NCI-H226 (cell line): ENCODE measurements around the gene TBC1D16.
"Not testable (repeated sequence)": the region's sequence is repeated elsewhere in the genome, so short reads cannot be mapped to it uniquely, and the experiment has no call there.

ENCODE experiments used
- DNase-seq: peaks from one replicate; pipeline ENCODE4 v3.0.0-alpha.2; 2015

Gene TBC1D16

GRCh38 chr17:80050706-80051105, 15.0 kb upstream of the TBC1D16 start:
- DNase-seq, result no peak

DNA sequence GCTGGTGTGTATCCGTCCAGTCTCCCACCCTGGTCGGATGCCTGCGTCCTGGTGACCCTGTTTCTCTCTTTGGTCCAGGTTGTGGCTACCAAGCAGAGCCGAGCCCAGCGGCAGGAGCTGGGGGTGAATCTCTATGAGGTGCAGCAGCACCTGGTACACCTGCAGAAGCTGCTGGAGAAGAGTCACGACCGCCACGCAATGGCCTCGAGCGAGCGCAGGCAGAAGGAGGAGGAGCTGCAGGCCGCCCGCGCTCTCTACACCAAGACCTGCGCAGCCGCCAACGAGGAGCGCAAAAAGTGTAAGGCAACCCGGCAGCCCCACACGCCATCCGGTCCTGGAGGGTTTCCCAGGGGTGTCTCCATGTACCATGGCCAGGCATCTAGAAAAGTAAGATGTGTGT, 14.3 kb upstream of the TBC1D16 start:
- DNase-seq, result no peak

- no peak for DNase-seq
These were observed 11.5 kb upstream of the TBC1D16 start for GRCh38 chr17:80047176-80047575.

DNA sequence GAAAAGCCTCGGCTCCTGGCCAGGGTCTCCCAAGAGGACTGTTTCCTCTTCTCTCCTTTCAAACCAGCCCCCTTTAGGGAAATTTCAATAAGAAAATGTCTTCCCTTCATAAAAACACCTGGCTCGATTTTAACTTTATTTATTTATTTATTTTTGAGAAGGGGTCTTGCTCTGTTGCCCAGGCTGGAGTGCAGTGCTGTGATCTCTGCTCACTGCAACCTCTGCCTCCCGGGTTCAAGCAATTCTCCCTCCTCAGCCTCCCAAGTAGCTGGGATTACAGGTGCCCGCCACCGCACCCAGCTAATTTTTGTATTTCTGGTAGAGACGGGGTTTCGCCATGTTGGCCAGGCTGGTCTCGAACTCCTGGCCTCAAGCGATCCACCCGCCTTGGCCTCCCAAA, 11.0 kb upstream of the TBC1D16 start:
- not testable (repeated sequence) for DNase-seq

- DNase-seq, result no peak
These were observed 10.0 kb upstream of the TBC1D16 start for GRCh38 chr17:80045703-80046102.

DNA sequence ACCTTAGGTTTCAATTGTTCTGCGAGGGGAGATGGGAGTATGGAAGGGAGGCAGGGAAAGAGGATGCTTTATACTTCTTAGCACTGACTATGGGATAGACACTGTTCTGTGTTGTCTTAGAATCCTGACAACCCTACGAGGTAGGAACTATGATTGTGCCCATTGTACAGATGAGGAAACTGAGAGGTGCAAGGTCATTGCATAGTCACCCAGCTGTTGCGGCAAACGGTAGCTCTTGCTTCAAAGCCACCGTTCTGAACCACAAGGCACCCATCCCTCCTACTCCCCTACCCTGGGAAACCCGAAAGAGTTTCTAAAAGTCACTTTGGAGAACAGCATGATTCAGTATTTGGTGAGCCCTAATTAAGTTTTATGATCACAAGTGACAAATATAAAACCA, 8.3 kb upstream of the TBC1D16 start:
- DNase-seq, result no peak

DNA sequence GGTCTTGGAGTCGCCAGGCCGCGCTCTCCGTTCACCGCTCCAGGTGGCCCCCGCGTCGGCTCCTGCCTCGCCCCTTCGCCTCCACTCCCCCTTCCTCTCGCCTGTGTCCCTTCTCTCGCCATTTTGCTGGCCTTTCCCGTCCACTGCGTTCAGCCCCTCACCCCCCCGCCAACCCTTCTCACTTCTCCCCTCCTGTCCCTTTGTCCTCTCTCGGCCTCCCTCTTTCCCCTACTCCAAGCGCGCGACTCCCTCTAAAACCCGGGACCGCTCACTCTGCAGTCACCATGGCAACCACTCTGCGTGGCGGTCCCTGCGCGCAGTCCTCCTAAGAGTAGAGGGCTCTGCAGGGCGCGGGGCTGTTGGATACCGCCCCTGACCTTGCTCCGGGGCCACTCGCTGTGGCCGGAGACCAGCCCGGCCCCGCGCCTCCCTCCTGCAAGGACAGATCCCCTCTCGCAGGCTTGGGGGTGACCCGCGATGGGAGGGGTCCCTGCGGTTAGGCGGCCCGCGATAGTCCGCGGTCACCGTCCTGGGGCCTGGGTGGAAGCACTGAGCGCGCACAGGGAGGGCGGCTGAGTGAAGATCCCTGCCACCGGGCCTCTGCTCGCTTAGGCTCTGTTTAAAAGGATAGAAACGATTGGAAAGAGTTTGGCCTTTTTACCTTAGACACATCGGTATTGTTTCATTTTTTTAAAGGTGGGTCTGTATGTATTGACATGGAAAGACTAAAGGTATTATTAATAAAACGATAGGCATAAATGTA, 1.2 kb upstream of the TBC1D16 start:
- DNase-seq, result no peak

GRCh38 chr17:80035937-80036714, 454 bp upstream of the TBC1D16 start, which contains the start of gene CCDC40:
CCDC40 (plus strand) TSS chr17:80036642; CDS start chr17:80036663, 21 bp downstream.
- peak; percentile 73 for DNase-seq

- no peak for DNase-seq
These were observed 633 bp downstream of the TBC1D16 start for GRCh38 chr17:80034791-80035686.

DNA sequence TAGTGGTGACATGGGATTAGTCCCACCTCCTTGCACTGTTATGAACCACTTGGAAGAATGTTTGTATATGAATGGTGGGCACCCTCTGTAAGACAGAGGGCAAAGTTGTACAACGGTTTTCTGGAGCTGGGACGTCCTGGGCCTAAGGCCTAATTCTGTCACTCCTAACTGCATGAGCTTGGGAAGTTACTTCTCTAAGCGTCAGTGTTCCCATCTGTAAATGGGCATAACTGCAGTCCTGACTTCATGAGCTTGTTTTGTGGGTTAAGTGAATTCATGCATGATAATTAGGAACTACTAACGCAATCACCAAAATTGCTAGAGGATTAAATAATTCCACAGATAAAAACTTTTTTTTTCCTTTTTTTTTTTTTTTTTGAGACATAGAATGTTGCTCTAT, 1.8 kb downstream of the TBC1D16 start:
- no peak for DNase-seq

GRCh38 chr17:80032614-80033171, 3.0 kb downstream of the TBC1D16 start:
- no peak for DNase-seq

GRCh38 chr17:80031691-80032430, 3.8 kb downstream of the TBC1D16 start:
- DNase-seq, result no peak

- DNase-seq, result no peak
These were observed 4.8 kb downstream of the TBC1D16 start for GRCh38 chr17:80030730-80031410.

- DNase-seq, result no peak
These were observed 6.3 kb downstream of the TBC1D16 start for GRCh38 chr17:80029258-80029974.

GRCh38 chr17:80028030-80028429, 7.6 kb downstream of the TBC1D16 start:
- no peak for DNase-seq

GRCh38 chr17:80027043-80027435, 8.6 kb downstream of the TBC1D16 start:
- DNase-seq, result no peak

GRCh38 chr17:80026359-80027042, 9.2 kb downstream of the TBC1D16 start:
- no peak for DNase-seq

- DNase-seq, result no peak
These were observed 9.9 kb downstream of the TBC1D16 start for GRCh38 chr17:80025796-80026195.

- DNase-seq, result no peak
These were observed 10.5 kb downstream of the TBC1D16 start for GRCh38 chr17:80025140-80025539.
